ENCODE measurements around the gene SAMD10. TPM values are rescaled to one million over a fixed set of nuclear protein-coding genes. Genes with fewer than 3 reads are reported as not detected.
"Not testable (repeated sequence)": the region's sequence is repeated elsewhere in the genome, so short reads cannot be mapped to it uniquely, and the experiment has no call there.

SAMD10 gene
- total RNA-seq, 2 donors from 2014 or later = 21.4 to 32.7 TPM

GRCh38 chr20:63977739-63978276 is 1.6 kb downstream of the SAMD10 start:
- Mint-ChIP-seq H3K4me1 (peaks cover 47% of the 10 kb centered on the region), H3K36me3 (ENCODE audit: low read depth) (peaks cover 60% of the 10 kb centered on the region), H3K27me3 (no peaks in the 10 kb centered on the region), H3K9me3 (no peaks in the 10 kb centered on the region), H3K4me3 (peak overlapping the region; percentile 82), H3K27ac (peak overlapping the region; percentile 79)
- ATAC-seq (replicated peaks) = peak; percentile 55

- peak overlapping the region; percentile 82 for H3K4me3 Mint-ChIP-seq
- H3K27me3 Mint-ChIP-seq = no peaks in the 10 kb centered on the region
- H3K36me3 Mint-ChIP-seq (ENCODE audit: low read depth) = peaks cover 53% of the 10 kb centered on the region
- no peaks in the 10 kb centered on the region for H3K9me3 Mint-ChIP-seq
- peaks cover 42% of the 10 kb centered on the region for H3K4me1 Mint-ChIP-seq
- peak overlapping the region; percentile 79 for H3K27ac Mint-ChIP-seq
- no peak for ATAC-seq (replicated peaks)
Observed at GRCh38 chr20:63976980-63977738, 2.3 kb downstream of the SAMD10 start.

GRCh38 chr20:63976511-63976910 is 2.9 kb downstream of the SAMD10 start:
- peak overlapping the region; percentile 75 for H3K27ac Mint-ChIP-seq
- H3K4me1 Mint-ChIP-seq = peaks cover 37% of the 10 kb centered on the region
- H3K9me3 Mint-ChIP-seq; H3K27me3 Mint-ChIP-seq; ATAC-seq (replicated peaks): not testable (repeated sequence)
- H3K36me3 Mint-ChIP-seq (ENCODE audit: low read depth) = peaks cover 47% of the 10 kb centered on the region
- H3K4me3 Mint-ChIP-seq = peak overlapping the region; percentile 82

DNA sequence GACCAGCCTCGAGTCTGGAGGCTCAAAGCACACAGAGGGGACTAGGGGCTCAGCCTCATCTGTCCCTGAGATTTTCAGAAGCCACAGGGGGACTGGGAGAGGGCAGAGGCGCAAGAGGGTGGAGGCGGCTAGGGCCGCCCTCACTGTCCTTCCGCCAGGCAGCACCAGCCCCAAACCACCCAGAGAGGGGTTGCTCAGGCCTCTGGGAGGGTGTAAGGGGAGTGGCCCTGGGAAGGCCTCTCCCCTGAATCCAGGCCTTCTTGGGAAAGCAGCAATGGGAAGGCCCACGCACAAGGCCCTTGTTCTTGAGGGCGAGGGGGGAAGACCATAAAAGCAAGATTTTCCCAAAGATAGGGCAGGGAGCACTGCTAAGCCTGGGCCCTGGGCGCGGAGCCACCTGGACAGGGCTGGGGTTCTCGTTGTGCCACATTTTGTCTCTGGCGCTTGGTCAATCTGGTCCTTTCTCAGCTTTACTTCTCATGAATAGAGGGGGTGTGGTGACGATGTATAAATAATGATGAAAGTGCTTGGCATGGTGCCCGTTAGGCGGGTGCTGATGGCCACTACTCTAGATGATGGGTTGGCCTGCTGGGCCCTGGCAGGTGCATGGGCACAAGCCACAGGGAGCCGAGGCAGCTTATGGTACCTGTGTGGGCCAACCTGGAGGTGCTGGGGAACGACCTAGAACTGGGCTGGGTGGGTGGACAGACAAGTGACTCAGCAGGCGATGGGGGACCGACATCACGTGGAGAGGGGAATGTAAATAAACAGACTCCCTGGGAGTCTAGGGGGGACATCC is 4.8 kb downstream of the SAMD10 start:
- H3K9me3 Mint-ChIP-seq = no peaks in the 10 kb centered on the region
- peaks cover 38% of the 10 kb centered on the region for H3K36me3 Mint-ChIP-seq (ENCODE audit: low read depth)
- ATAC-seq (replicated peaks) = no peak
- H3K4me3 Mint-ChIP-seq = no peak overlapping the region
- no peaks in the 10 kb centered on the region for H3K27me3 Mint-ChIP-seq
- H3K27ac Mint-ChIP-seq = no peak overlapping the region
- H3K4me1 Mint-ChIP-seq = peaks cover 31% of the 10 kb centered on the region

DNA sequence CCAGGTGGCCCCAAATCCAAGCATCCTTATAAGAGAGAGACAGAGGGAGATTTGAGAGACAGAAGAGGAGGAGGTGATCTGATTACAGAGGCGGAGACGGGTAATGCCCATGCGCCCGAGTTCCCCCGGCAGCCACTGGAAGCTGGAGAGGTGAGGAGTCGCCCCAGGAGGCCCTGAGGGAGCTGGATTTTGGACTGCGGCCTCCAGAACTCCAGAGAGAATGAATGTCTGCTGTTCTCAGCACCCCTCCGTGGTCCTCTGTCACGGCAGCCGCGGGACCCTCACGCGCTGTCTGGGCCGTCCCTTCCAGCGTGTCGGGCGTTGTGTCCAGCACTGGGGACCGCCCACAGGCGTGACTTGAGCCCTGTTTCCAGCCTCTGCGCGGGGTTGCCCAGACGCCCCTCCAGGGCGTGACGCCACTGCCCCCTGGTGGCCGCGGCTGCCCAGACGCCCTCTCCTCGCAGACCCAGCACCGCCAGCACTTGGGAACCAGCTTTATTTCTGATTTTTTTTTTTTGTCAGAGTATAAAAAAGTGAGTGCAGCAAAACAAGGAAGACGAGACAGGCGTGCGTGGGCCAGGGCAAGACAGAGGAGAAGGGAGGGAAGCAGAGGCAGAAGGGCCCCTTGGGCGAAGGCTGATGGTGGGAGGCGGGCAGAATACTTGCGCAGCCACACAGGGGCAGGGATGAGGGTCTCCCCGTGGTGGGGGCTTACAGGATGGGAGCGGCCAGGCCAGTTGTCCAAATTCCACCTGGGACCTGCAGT is 5.6 kb downstream of the SAMD10 start:
- Mint-ChIP-seq H3K27ac (peak overlapping the region; percentile 66), H3K36me3 (ENCODE audit: low read depth) (peaks cover 38% of the 10 kb centered on the region), H3K9me3 (no peaks in the 10 kb centered on the region), H3K4me3 (peak overlapping the region; percentile 30), H3K4me1 (peaks cover 31% of the 10 kb centered on the region), H3K27me3 (no peaks in the 10 kb centered on the region)
- ATAC-seq (replicated peaks) = peak; percentile 38

- H3K36me3 Mint-ChIP-seq (ENCODE audit: low read depth) = peaks cover 38% of the 10 kb centered on the region
- peaks cover 31% of the 10 kb centered on the region for H3K4me1 Mint-ChIP-seq
- H3K27ac Mint-ChIP-seq = peak overlapping the region; percentile 66
Observed at GRCh38 chr20:63973160-63973479, 6.3 kb downstream of the SAMD10 start.

GRCh38 chr20:63972312-63973159 is 6.9 kb downstream of the SAMD10 start:
- H3K4me1 Mint-ChIP-seq = peaks cover 27% of the 10 kb centered on the region
- no peak overlapping the region for H3K27ac Mint-ChIP-seq
- no peaks in the 10 kb centered on the region for H3K27me3 Mint-ChIP-seq
- ATAC-seq (replicated peaks) = no peak
- H3K4me3 Mint-ChIP-seq = no peak overlapping the region
- peaks cover 38% of the 10 kb centered on the region for H3K36me3 Mint-ChIP-seq (ENCODE audit: low read depth)
- H3K9me3 Mint-ChIP-seq = no peaks in the 10 kb centered on the region

More at GRCh38 chr20:63973160-63973479, 6.3 kb downstream of the SAMD10 start:
- H3K27me3 Mint-ChIP-seq = no peaks in the 10 kb centered on the region
- H3K9me3 Mint-ChIP-seq = no peaks in the 10 kb centered on the region
- H3K4me3 Mint-ChIP-seq = peak overlapping the region; percentile 30
- no peak for ATAC-seq (replicated peaks)

GRCh38 chr20:63971960-63972311 is 7.5 kb downstream of the SAMD10 start:
- not testable (repeated sequence) for H3K27me3 Mint-ChIP-seq; ATAC-seq (replicated peaks); H3K9me3 Mint-ChIP-seq; H3K4me3 Mint-ChIP-seq; H3K27ac Mint-ChIP-seq
- Mint-ChIP-seq H3K4me1 (peaks cover 21% of the 10 kb centered on the region), H3K36me3 (ENCODE audit: low read depth) (peaks cover 33% of the 10 kb centered on the region)

DNA sequence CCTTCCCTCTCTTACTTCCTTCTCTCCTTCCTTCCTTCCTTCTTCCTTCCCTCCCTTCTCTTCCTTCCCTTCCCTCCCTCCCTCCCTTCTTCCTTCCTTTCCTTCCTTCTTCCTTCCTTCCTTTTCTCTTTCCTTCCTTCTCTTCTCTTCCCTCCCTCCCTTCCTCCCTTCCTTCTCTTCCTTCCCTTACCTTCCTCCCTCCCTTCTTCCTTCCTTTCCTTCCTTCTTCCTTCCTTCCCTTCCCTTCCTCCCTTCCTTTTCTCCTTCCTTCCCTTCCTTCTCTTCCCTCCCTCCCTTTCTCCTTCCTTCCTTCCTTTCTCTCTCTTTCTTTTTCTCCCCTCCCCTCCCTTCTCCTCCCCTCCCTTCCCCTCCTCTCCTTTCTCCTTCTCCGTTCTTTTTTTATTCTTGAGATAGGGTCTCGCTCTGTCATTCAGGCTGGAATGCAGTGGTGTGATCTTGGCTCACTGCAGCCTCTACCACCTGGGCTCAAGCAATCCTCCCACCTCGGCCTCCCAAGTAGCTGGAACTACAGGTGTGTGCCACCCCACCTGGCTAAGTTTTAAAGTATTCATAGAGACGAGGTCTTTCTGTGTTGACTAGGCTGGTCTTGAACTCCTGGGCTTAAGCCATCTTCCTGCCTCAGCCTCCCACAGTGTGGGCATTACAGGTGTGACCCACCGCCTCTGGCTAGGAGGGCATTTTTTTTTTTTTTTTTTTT is 8.6 kb downstream of the SAMD10 start:
- H3K36me3 Mint-ChIP-seq (ENCODE audit: low read depth) = peaks cover 32% of the 10 kb centered on the region

GRCh38 chr20:63969838-63970713 is 9.4 kb downstream of the SAMD10 start, which contains the start of gene ZNF512B:
TSS of gene ZNF512B (minus strand) at chr20:63969930. CDS start at chr20:63967950, 1,980 bp downstream.
- Mint-ChIP-seq H3K27ac (peak within 1 kb of the TSS; percentile 89), H3K27me3 (no peaks in the 10 kb centered on the region), H3K9me3 (no peaks in the 10 kb centered on the region), H3K4me3 (peak within 1 kb of the TSS; percentile 81), H3K4me1 (peaks cover 11% of the 10 kb centered on the region), H3K36me3 (ENCODE audit: low read depth) (peaks cover 30% of the 10 kb centered on the region)
- ATAC-seq (replicated peaks) = peak; percentile 53

More for the DNA sequence above, 8.6 kb downstream of the SAMD10 start:
- H3K27me3 Mint-ChIP-seq = no peaks in the 10 kb centered on the region
- peaks cover 11% of the 10 kb centered on the region for H3K4me1 Mint-ChIP-seq
- no peak for ATAC-seq (replicated peaks)
- H3K27ac Mint-ChIP-seq = no peak overlapping the region
- peak overlapping the region; percentile 40 for H3K4me3 Mint-ChIP-seq
- H3K9me3 Mint-ChIP-seq = no peaks in the 10 kb centered on the region

- H3K36me3 Mint-ChIP-seq (ENCODE audit: low read depth) = peaks cover 20% of the 10 kb centered on the region
- H3K4me3 Mint-ChIP-seq = peak overlapping the region; percentile 81
- no peaks in the 10 kb centered on the region for H3K27me3 Mint-ChIP-seq
- H3K4me1 Mint-ChIP-seq = peaks cover 10% of the 10 kb centered on the region
- no peaks in the 10 kb centered on the region for H3K9me3 Mint-ChIP-seq
- H3K27ac Mint-ChIP-seq = peak overlapping the region; percentile 89
- ATAC-seq (replicated peaks) = peak; percentile 43
Observed at GRCh38 chr20:63968928-63969760, 10.3 kb downstream of the SAMD10 start.

Data from activated T-helper 17 cell treated with anti-CD3 and anti-CD28 coated beads, Interleukin-2, amount 50 U/mL, for 72 hours (primary cell).